Measurements from ENCODE around the gene GRAMD1A. TPM values are rescaled to one million over a fixed set of nuclear protein-coding genes. Genes with fewer than 3 reads are reported as not detected.
"Not testable (repeated sequence)": the region's sequence is repeated elsewhere in the genome, so short reads cannot be mapped to it uniquely, and the experiment has no call there.

The GRAMD1A gene
- total and polyA plus RNA-seq, 9 donors: 44.5 to 93.7 (median 71.6) TPM

- no peak for DNase-seq
- H3K4me1 ChIP-seq (ENCODE audit: insufficient read depth): no peaks in the 10 kb centered on the region
- no peak overlapping the region for H3K27ac ChIP-seq
- H3K9me3 ChIP-seq: no peaks in the 10 kb centered on the region
- intact Hi-C loops (cut with DNase I): no loop called here
- TF ChIP-seq CTCF (IDR thresholded peaks at IDR 0.05): no peak
- TF ChIP-seq POLR2A (IDR thresholded peaks at IDR 0.05): no peak
- no peak for TF ChIP-seq EP300 (IDR thresholded peaks at IDR 0.05)
- peaks cover 4% of the 10 kb centered on the region for H3K36me3 ChIP-seq
- no peaks in the 10 kb centered on the region for H3K27me3 ChIP-seq
- WGBS, 3 donors: 78 to 86% (median 82%) methylated on average over 6 of the region's 6 CpGs
- H3K4me3 ChIP-seq: no peak overlapping the region
Measured at GRCh38 chr19:35024095-35024494, 24.0 kb downstream of the GRAMD1A start.

- WGBS, 3 donors: 73 to 83% (median 80%) methylated on average over 18 to 21 of the region's 21 CpGs
- no peak for TF ChIP-seq EP300 (IDR thresholded peaks at IDR 0.05)
- no peak for TF ChIP-seq POLR2A (IDR thresholded peaks at IDR 0.05)
- no peak for TF ChIP-seq CTCF (IDR thresholded peaks at IDR 0.05)
- intact Hi-C loops (cut with DNase I): no loop called here
- H3K4me3 ChIP-seq: no peak overlapping the region
- no peaks in the 10 kb centered on the region for H3K36me3 ChIP-seq
- no peaks in the 10 kb centered on the region for H3K9me3 ChIP-seq
- DNase-seq: no peak
- no peaks in the 10 kb centered on the region for H3K27me3 ChIP-seq
- peaks cover 1% of the 10 kb centered on the region for H3K4me1 ChIP-seq (ENCODE audit: insufficient read depth)
- H3K27ac ChIP-seq: no peak overlapping the region
Measured at GRCh38 chr19:35025969-35026368, 25.8 kb downstream of the GRAMD1A start.

GRCh38 chr19:35026418-35026817 is 26.3 kb downstream of the GRAMD1A start:
- TF ChIP-seq POLR2A (IDR thresholded peaks at IDR 0.05) (no peak), EP300 (IDR thresholded peaks at IDR 0.05) (no peak)
- no peaks in the 10 kb centered on the region for H3K36me3 ChIP-seq

GRCh38 chr19:35027009-35027408 is 26.9 kb downstream of the GRAMD1A start:
- peaks cover 1% of the 10 kb centered on the region for H3K4me1 ChIP-seq (ENCODE audit: insufficient read depth)
- DNase-seq: no peak
- no peak overlapping the region for H3K27ac ChIP-seq
- H3K27me3 ChIP-seq: no peaks in the 10 kb centered on the region
- intact Hi-C loops (cut with DNase I): no loop called here
- TF ChIP-seq POLR2A (IDR thresholded peaks at IDR 0.05): no peak
- TF ChIP-seq CTCF (IDR thresholded peaks at IDR 0.05): no peak
- TF ChIP-seq EP300 (IDR thresholded peaks at IDR 0.05): no peak
- WGBS, 3 donors: 81% methylated on average over 8 of the region's 8 CpGs
- H3K36me3 ChIP-seq: no peaks in the 10 kb centered on the region
- no peak overlapping the region for H3K4me3 ChIP-seq
- H3K9me3 ChIP-seq: no peaks in the 10 kb centered on the region

More at GRCh38 chr19:35026418-35026817, 26.3 kb downstream of the GRAMD1A start:
- no peak for DNase-seq
- no peaks in the 10 kb centered on the region for H3K27me3 ChIP-seq
- no peak overlapping the region for H3K27ac ChIP-seq
- WGBS, 3 donors: 80 to 83% (median 82%) methylated on average over 6 of the region's 6 CpGs
- intact Hi-C loops (cut with DNase I): no loop called here
- H3K4me1 ChIP-seq (ENCODE audit: insufficient read depth): peaks cover 1% of the 10 kb centered on the region
- no peaks in the 10 kb centered on the region for H3K9me3 ChIP-seq
- no peak overlapping the region for H3K4me3 ChIP-seq

GRCh38 chr19:35027851-35028599 is 27.9 kb downstream of the GRAMD1A start:
- intact Hi-C loops (cut with DNase I): no loop called here
- no peak overlapping the region for H3K4me3 ChIP-seq
- H3K4me1 ChIP-seq (ENCODE audit: insufficient read depth): peaks cover 1% of the 10 kb centered on the region
- WGBS, 3 donors: 68 to 79% (median 70%) methylated on average over 7 of the region's 7 CpGs
- no peak for TF ChIP-seq CTCF (IDR thresholded peaks at IDR 0.05)
- TF ChIP-seq EP300 (IDR thresholded peaks at IDR 0.05): no peak
- no peak for TF ChIP-seq POLR2A (IDR thresholded peaks at IDR 0.05)
- no peaks in the 10 kb centered on the region for H3K36me3 ChIP-seq
- DNase-seq: no peak
- no peaks in the 10 kb centered on the region for H3K9me3 ChIP-seq
- H3K27me3 ChIP-seq: no peaks in the 10 kb centered on the region
- no peak overlapping the region for H3K27ac ChIP-seq

GRCh38 chr19:35028600-35028885 is 28.4 kb downstream of the GRAMD1A start:
- WGBS, 3 donors: 84 to 92% (median 87%) methylated on average over 3 of the region's 3 CpGs
- intact Hi-C loops (cut with DNase I): not testable (repeated sequence)

GRCh38 chr19:35029275-35029736 is 29.2 kb downstream of the GRAMD1A start:
- H3K36me3 ChIP-seq; H3K27me3 ChIP-seq; intact Hi-C loops (cut with DNase I); DNase-seq; H3K27ac ChIP-seq; H3K9me3 ChIP-seq; H3K4me1 ChIP-seq (ENCODE audit: insufficient read depth); H3K4me3 ChIP-seq: not testable (repeated sequence)
- WGBS, 3 donors: 63 to 76% (median 74%) methylated on average over 11 of the region's 11 CpGs

More at GRCh38 chr19:35028600-35028885, 28.4 kb downstream of the GRAMD1A start:
- not testable (repeated sequence) for DNase-seq; H3K36me3 ChIP-seq; H3K4me1 ChIP-seq (ENCODE audit: insufficient read depth); H3K4me3 ChIP-seq; H3K9me3 ChIP-seq; H3K27me3 ChIP-seq; H3K27ac ChIP-seq
